ENCODE data around the gene MYO1D.

Gene MYO1D

GRCh38 chr17:32813021-32813420 lies 63.9 kb downstream of the MYO1D start:
- DNase-seq, result no peak

- DNase-seq, result no peak
These were observed 66.2 kb downstream of the MYO1D start for GRCh38 chr17:32810690-32811089.

- no peak for DNase-seq
These were observed 69.3 kb downstream of the MYO1D start for GRCh38 chr17:32807577-32807976.

DNA sequence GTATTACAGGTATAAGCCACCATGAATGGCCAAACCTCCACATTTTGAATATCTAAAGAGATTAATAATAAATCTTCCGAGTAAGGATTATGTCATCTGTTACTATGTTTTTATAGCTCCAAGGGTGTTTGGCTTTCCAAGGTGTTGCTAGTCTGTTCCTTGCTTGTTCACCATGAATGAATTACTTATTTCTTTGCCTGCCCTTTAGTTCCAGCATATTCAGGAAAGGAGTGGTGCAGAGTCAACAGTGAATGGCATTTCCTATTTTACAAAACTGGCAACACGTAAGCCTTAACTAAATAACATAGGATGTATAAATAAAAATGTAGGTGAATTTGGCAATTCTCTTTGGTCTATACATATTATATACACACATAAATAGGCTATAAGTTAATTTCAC lies 70.3 kb downstream of the MYO1D start:
- no peak for DNase-seq

- DNase-seq, result no peak
These were observed 71.6 kb downstream of the MYO1D start for GRCh38 chr17:32805029-32805976.

DNA sequence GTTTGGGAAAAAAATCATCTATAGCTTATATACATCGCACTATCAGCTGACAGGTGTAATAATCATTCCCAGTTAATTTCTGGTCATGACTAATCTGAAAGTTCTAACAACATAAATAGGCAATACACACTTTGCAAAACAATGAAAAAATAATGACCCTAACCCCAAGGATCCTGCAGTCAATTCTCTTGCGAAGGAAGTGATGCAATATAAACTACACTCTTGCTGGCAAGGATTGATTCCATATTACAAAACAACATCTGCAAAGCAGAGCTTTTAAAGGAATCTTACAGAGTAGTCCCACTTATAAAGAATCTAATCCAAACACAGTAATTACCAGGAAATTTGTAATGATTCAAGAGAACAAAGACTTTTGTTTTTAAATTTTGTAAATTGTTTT lies 73.4 kb downstream of the MYO1D start:
- DNase-seq, result no peak

GRCh38 chr17:32802306-32802705 lies 74.6 kb downstream of the MYO1D start:
- no peak for DNase-seq

DNA sequence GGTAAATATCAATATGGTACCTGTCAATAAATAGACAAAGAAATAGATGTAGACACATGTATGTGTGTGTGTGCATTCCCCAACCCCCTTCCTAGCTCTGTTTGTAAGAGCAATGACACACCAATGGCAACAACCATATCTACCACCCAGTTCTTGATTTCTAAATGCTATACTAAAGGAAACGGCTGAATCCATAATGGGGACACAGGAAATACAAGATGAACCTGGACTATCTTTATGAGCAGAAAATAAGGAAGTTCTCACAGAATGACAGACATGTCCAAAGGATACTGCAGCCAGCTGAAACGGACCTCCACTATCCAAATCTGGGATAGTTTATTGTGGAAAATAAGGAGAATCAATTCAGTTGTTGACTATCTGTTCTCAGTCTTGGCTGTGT lies 75.3 kb downstream of the MYO1D start:
- no peak for DNase-seq

- DNase-seq, result no peak
These were observed 75.7 kb downstream of the MYO1D start for GRCh38 chr17:32801193-32801592.

- no peak for DNase-seq
These were observed 78.0 kb downstream of the MYO1D start for GRCh38 chr17:32798938-32799337.

- no peak for DNase-seq
These were observed 81.5 kb downstream of the MYO1D start for GRCh38 chr17:32795339-32795979.

DNA sequence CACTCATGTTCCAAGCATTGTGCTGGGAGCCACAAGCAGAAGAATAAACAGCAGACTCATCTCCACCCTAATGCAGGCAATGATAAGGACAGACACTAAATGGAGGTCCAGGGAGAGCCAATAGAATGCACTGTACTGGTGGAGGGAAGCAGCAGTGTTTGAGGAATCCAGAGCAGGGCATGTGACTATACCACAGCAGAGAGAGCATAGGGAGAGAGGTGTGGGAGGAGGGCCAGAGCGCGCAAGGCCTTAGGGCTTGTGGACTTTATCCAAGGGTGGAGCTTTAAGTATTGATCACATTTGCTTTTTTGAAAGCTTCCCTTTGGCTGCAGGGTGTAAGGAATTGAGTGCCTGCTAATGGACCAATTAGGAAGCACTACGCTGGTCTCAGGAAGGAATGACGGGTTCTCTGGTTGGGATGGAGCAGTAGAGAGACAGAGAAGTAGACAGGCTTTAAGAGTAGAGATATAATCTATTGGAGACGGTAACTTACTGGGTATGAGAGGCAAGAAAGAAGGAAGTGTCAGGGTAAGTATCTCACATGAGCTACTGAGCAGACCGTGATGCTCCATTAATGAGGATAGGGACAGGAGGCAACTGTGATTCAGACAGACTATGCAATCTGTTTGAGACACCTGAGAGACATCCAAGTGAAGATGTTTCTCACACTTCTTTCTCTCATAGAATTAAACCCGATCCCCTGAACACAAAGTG lies 82.2 kb downstream of the MYO1D start:
- DNase-seq, result no peak

DNA sequence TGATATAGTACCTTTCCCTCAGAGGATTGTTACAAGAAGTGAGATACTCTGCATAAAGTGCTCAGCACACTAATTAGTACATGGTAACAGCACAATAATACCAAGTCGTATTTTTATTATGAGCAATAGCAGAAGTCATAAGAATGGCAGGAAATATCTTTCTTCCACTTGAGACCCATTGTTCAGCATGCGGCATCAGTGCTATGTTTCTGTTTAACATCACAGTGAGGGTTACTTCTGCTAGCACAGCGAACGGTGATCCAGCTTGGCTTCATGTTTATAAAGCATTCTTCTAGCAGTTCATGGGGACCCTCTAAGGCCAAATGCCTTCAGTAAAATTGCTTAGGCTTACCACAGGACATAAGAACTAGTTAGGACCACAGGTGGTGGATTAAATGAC lies 83.1 kb downstream of the MYO1D start:
- no peak for DNase-seq

DNA sequence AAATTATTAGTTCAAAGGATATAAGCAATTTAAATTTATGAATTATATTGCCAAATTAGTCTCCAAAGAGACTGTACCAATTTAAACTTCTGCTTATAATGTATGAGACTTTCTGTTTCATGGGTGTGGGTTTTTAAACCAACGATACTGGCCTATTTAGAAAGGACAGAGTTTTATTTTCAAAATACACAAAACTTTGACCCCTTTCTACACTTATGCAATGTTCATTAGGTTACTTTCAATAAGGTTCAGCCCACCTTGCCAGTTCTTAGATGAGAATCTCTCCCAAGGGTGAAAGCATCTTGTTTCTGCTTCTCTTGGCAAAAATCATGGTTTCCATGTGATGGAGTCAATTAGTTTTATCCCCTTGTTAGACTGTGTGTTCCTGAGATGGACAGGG lies 84.7 kb downstream of the MYO1D start:
- DNase-seq, result no peak

DNA sequence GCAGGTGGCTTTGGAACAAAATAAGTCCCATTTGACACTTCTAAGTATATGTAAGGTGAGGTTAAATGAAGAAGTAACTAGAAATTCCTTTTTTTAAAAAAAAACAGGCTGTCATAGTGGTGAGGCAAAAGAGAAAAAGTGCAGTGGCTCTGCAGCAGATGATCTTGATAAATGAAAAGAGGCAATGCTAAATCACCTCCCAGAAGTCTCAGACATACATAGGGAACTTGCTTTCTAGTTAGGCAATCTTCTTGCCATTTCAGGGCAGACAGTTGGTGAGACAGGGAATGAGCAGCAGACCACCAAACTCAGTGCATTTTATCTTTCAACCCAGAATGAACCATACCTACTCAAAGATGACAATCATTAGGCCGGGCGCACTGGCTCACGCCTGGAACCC lies 90.8 kb downstream of the MYO1D start:
- DNase-seq, result no peak

DNA sequence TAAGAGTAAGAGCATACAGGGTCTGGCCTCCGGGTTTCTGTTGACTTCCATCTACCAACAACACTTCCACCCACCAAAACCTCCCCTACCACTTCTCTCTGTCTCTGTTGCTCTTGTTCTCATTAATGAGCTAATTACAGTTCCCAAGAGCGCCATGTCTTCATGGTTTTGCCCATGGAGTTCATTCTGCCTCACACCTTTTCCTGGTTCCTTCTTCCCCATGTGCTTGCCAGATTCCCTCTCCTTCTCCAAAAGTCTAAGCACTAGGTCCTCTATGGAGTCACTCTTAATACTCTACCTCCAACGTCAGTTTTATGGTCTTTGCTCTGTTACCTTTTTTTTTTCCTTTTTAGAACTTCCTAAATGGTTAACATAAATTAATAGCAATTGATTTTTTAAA lies 92.8 kb downstream of the MYO1D start:
- no peak for DNase-seq

DNA sequence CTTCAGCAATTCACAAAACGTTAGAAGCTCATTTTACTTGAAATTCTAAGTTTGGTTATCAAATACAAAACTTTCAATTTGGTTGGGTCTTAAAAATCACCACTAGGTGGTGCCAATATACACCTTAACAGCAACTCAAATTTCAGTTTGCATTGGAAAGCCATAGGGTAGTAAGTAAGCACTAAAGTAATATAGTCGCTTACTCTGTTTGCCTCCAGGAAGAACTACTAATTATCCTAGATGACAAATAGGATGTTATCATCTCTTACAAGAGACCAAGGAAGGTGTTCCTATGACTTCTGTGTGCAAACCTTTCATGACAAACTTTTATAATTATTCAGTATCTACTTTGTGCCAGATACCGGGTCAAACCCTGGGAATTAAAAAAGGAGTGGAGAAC lies 93.3 kb downstream of the MYO1D start:
- DNase-seq, result peak; percentile 83

GRCh38 chr17:32780721-32781120 lies 96.2 kb downstream of the MYO1D start:
- DNase-seq, result no peak

DNA sequence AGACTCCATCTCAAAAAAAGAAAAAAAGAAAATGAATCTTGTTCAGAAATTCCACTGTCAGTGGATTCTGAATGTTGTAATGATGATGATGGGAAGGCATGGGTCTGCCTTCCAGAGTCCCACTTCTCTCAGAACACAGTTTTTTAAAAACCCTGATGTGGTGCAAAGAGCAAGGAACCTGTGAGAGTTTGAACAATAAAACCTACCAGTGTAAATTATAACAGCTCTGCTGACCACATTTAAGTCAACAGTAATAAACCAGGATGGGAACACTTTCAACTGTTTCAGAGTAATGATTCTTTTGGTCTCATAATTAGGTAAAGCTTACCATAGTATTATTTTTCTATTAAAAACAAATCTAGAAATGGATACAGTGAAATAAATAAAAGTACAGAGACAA lies 99.0 kb downstream of the MYO1D start:
- no peak for DNase-seq

DNA sequence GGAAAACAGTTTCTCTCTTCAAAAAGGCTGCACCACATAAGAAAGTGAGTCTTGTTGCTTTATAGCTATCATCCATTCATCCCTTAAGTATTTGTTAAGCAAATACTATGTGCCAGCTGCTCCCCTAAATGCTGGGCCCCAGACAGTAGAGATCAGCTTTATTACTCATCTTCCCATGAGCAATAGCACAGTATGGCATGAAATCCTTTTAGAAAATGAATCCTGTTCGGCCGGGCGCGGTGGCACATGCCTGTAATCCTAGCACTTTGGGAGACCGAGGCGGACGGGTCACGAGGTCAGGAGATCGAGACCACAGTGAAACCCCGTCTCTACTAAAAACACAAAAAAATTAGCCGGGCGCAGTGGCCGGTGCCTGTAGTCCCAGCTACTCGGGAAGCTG lies 99.5 kb downstream of the MYO1D start:
- DNase-seq, result no peak

DNA sequence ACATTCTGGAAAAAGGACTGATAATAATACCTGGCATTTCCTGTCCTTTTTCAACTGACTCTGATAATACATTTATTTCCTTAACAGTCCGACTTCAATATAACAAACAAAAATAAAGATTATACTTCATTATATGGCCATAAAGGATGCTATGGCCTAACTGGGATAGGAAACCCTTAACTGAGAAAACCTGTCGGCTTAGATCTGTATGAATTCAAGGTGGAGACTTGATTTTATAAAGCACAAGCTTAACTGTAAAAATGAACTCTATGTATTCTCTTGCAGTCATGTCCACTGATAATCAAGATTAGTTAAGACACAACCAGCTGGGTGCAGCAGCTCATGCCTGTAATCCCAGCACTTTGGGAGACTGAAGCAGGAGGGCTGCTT lies 102.2 kb downstream of the MYO1D start:
- no peak for DNase-seq

- DNase-seq, result no peak
These were observed 102.8 kb downstream of the MYO1D start for GRCh38 chr17:32773856-32774694.

GRCh38 chr17:32772453-32773025 lies 104.4 kb downstream of the MYO1D start:
- no peak for DNase-seq
